OCI-LY7 (cell line): ENCODE data around the gene ENO1. TPM values are rescaled to one million over a fixed set of nuclear protein-coding genes. Genes with fewer than 3 reads are reported as not detected.

Source experiments
- BruUV-seq: library from RNA; stranded (reverse); fragments of 400-500 nt; replicated peaks from 2 replicates; lab custom pipeline; 2021; lab: Mats Ljungman, UMichigan
- CTCF ChIA-PET: fragments of 300-600 bp; sonication (Branson Sonifier 250); formaldehyde crosslinking; loops from one replicate; lab custom pipeline; 2022; ENCODE audit warnings: antibody characterized with exemption; ENCODE audit not compliant: unreplicated experiment; lab: Charles Lee
- POLR2A ChIA-PET: fragments of 300-600 bp; sonication (Branson Sonifier 250); formaldehyde crosslinking; loops from one replicate; lab custom pipeline; 2022; ENCODE audit warnings: antibody characterized with exemption; lab: Charles Lee
- DNase-seq: peaks from one replicate; pipeline ENCODE4 v3.0.0-alpha.2; 2015; ENCODE audit warnings: low spot score
- H2AFZ ChIP-seq: fragments of 200-600 bp; sonication (generic), shearing (Covaris generic); 2 replicates; pipeline ENCODE4 v1.6.1; 2014; ENCODE audit warnings: mild to moderate bottlenecking, antibody characterized with exemption, low read length, moderate library complexity
- H3K27ac ChIP-seq: fragments of 200-600 bp; sonication (generic); 2 replicates; pipeline ENCODE4 v1.5.1; 2014; ENCODE audit warnings: mixed run types, low read depth, mild to moderate bottlenecking, moderate library complexity, low read length, inconsistent platforms; ENCODE audit not compliant: poor library complexity, severe bottlenecking
- H3K36me3 ChIP-seq: fragments of 200-600 bp; sonication (generic); 2 replicates; pipeline ENCODE4 v1.6.1; 2014; ENCODE audit warnings: mild to moderate bottlenecking, antibody characterized with exemption, low read length, moderate library complexity, mixed read lengths; ENCODE audit not compliant: insufficient read depth
- H3K4me1 ChIP-seq: fragments of 200-600 bp; sonication (generic); 2 replicates; pipeline ENCODE4 v1.5.1; 2014; ENCODE audit warnings: mild to moderate bottlenecking, low read length; ENCODE audit not compliant: insufficient read depth, poor library complexity, severe bottlenecking
- H3K4me2 ChIP-seq: fragments of 200-600 bp; sonication (generic); 2 replicates; pipeline ENCODE4 v1.6.1; 2014; ENCODE audit warnings: mild to moderate bottlenecking, low read length
- H3K4me3 ChIP-seq: fragments of 200-600 bp; sonication (generic); 2 replicates; pipeline ENCODE4 v1.5.1; 2014; ENCODE audit warnings: mild to moderate bottlenecking, low read depth, low read length; ENCODE audit not compliant: poor library complexity, severe bottlenecking
- H3K79me2 ChIP-seq: fragments of 200-600 bp; sonication (generic); 2 replicates; pipeline ENCODE4 v1.6.1; 2016; ENCODE audit warnings: low read depth, mild to moderate bottlenecking, low read length, moderate library complexity, mixed read lengths; ENCODE audit not compliant: insufficient read depth
- H3K9me2 ChIP-seq: fragments of 200-600 bp; sonication (generic); 2 replicates; pipeline ENCODE4 v1.6.1; 2016; ENCODE audit warnings: mild to moderate bottlenecking, low read length, mixed read lengths; ENCODE audit not compliant: insufficient read depth
- H3K9me3 ChIP-seq: fragments of 200-600 bp; sonication (generic); 2 replicates; pipeline ENCODE4 v1.6.1; 2014; ENCODE audit warnings: mild to moderate bottlenecking, mixed run types, low read length, mixed read lengths
- H4K20me1 ChIP-seq: fragments of 200-600 bp; sonication (generic); 2 replicates; pipeline ENCODE4 v1.6.1; 2014; ENCODE audit warnings: mild to moderate bottlenecking, antibody characterized with exemption, low read length, moderate library complexity, mixed read lengths; ENCODE audit not compliant: insufficient read depth
- CTCF ChIP-seq: fragments of 200-600 bp; sonication (generic); conservative IDR thresholded peaks from 2 replicates; pipeline ENCODE4 v1.5.1; 2014; ENCODE audit warnings: mild to moderate bottlenecking, antibody characterized with exemption, low read length, moderate library complexity, mixed read lengths
- EZH2phosphoT487 ChIP-seq: fragments of 200-600 bp; sonication (generic); IDR thresholded peaks from 2 replicates; pipeline ENCODE4 v1.6.1; 2018; ENCODE audit warnings: low read depth, borderline replicate concordance, mild to moderate bottlenecking, mixed run types, antibody characterized with exemption, low read length, moderate library complexity, mixed read lengths
- intact Hi-C: fragments of 100-400 bp; cut with micrococcal nuclease; formaldehyde crosslinking; loops from one replicate; pipeline ENCODE4 v1.10.0; 2022; ENCODE audit not compliant: unreplicated experiment
- total RNA-seq, 2 experiments: library from RNA; depleted of rRNA in 1 of 2; stranded (reverse); fragments of >200 nt in 1 of 2; shearing (Covaris generic) in 1 of 2; gene quantifications; 2 replicates each; pipeline ENCODE4 v1.2.3, GENCODE V29; 2014 to 2022

ENO1 gene
- total RNA-seq, 2 experiments from 2014 or later: 1,017 to 1,337 TPM

- no peaks in the 10 kb centered on the region for H3K9me3 ChIP-seq
- TF ChIP-seq CTCF: no peak
- no peak for TF ChIP-seq EZH2phosphoT487
- peaks cover 4% of the 10 kb centered on the region for H3K4me1 ChIP-seq
- H2AFZ ChIP-seq: no peak overlapping the region
- no peak overlapping the region for H3K27ac ChIP-seq
- H3K36me3 ChIP-seq: no peaks in the 10 kb centered on the region
- intact Hi-C loops: no loop called here
- ChIA-PET POLR2A (interaction anchor here (0.6 to 1.0 kb wide), 3 partner anchors 9 to 755 kb away, joined by 3 to 4 read pairs (median 3); no protein-coding TSS in a partner anchor), CTCF (interaction anchor here (1.0 kb wide), 1 partner anchor 48 kb away, joined by 3 read pairs; no protein-coding TSS in a partner anchor)
- no peaks in the 10 kb centered on the region for H3K9me2 ChIP-seq
- H3K4me3 ChIP-seq: no peak overlapping the region
- H3K79me2 ChIP-seq: no peaks in the 10 kb centered on the region
- no TSS peak for BruUV-seq
- no peaks in the 10 kb centered on the region for H4K20me1 ChIP-seq
- H3K4me2 ChIP-seq: no peak overlapping the region
- DNase-seq: no peak
Observed at GRCh38 chr1:8915446-8915845, 37.0 kb upstream of the ENO1 start.

- H3K4me3 ChIP-seq: no peak overlapping the region
- BruUV-seq: no TSS peak
- H3K9me3 ChIP-seq: no peaks in the 10 kb centered on the region
- H3K79me2 ChIP-seq: no peaks in the 10 kb centered on the region
- H4K20me1 ChIP-seq: no peaks in the 10 kb centered on the region
- H3K4me2 ChIP-seq: no peak overlapping the region
- CTCF ChIA-PET: interaction anchor here (1.0 kb wide), 1 partner anchor 49 kb away, joined by 3 read pairs; no protein-coding TSS in a partner anchor
- no peak overlapping the region for H2AFZ ChIP-seq
- POLR2A ChIA-PET: interaction anchor here (1.0 kb wide), 1 partner anchor 75 kb away, joined by 4 read pairs; no protein-coding TSS in a partner anchor
- H3K36me3 ChIP-seq: no peaks in the 10 kb centered on the region
- H3K27ac ChIP-seq: no peak overlapping the region
- peaks cover 4% of the 10 kb centered on the region for H3K4me1 ChIP-seq
- no peaks in the 10 kb centered on the region for H3K9me2 ChIP-seq
- DNase-seq: no peak
- intact Hi-C loops: no loop called here
- no peak for TF ChIP-seq CTCF
- no peak for TF ChIP-seq EZH2phosphoT487
Observed at GRCh38 chr1:8914466-8914865, 36.0 kb upstream of the ENO1 start.

- no peak for DNase-seq
- no peaks in the 10 kb centered on the region for H3K9me3 ChIP-seq
- no peak overlapping the region for H3K4me3 ChIP-seq
- intact Hi-C loops: no loop called here
- ChIA-PET POLR2A (no interaction called here), CTCF (interaction anchor here (0.9 kb wide), 1 partner anchor 91 kb away, joined by 4 read pairs; no protein-coding TSS in a partner anchor)
- H3K4me1 ChIP-seq: peaks cover 3% of the 10 kb centered on the region
- TF ChIP-seq EZH2phosphoT487: no peak
- no peak for TF ChIP-seq CTCF
- no TSS peak for BruUV-seq
- no peaks in the 10 kb centered on the region for H3K36me3 ChIP-seq
- H3K9me2 ChIP-seq: no peaks in the 10 kb centered on the region
- H3K79me2 ChIP-seq: no peaks in the 10 kb centered on the region
- no peak overlapping the region for H3K27ac ChIP-seq
- H4K20me1 ChIP-seq: no peaks in the 10 kb centered on the region
- H3K4me2 ChIP-seq: no peak overlapping the region
- H2AFZ ChIP-seq: no peak overlapping the region
Observed at GRCh38 chr1:8913457-8913856, 35.0 kb upstream of the ENO1 start.
